Measurements from ENCODE around the gene C2CD5. TPM values are rescaled to one million over a fixed set of nuclear protein-coding genes. Genes with fewer than 3 reads are reported as not detected.
"Not testable (repeated sequence)": the region's sequence is repeated elsewhere in the genome, so short reads cannot be mapped to it uniquely, and the experiment has no call there.

The C2CD5 gene
- total and polyA plus RNA-seq, 8 donors, result 34.4 to 98.3 (median 75.6) TPM

DNA sequence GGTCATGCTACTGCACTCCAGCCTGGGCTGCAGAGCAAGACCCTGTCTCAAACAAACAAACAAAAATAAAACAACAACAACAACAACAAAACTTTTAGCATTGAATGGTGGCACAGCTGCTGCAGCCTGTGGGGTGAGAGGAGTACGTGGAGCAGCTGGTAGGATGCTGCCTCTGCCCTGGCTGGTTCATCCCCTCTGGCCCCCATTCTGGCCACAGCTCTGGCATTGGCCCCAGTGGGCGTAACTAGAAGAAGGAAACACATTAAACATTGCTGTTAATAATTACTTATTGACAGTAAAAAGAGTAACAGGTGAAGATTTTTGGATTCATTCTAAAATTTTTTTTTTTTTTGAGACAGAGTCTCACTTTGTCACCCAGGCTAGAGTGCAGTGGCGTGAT, 28.8 kb upstream of the C2CD5 start:
- no peaks in the 10 kb centered on the region for H3K9me3 ChIP-seq
- TF ChIP-seq, protein P1, sequence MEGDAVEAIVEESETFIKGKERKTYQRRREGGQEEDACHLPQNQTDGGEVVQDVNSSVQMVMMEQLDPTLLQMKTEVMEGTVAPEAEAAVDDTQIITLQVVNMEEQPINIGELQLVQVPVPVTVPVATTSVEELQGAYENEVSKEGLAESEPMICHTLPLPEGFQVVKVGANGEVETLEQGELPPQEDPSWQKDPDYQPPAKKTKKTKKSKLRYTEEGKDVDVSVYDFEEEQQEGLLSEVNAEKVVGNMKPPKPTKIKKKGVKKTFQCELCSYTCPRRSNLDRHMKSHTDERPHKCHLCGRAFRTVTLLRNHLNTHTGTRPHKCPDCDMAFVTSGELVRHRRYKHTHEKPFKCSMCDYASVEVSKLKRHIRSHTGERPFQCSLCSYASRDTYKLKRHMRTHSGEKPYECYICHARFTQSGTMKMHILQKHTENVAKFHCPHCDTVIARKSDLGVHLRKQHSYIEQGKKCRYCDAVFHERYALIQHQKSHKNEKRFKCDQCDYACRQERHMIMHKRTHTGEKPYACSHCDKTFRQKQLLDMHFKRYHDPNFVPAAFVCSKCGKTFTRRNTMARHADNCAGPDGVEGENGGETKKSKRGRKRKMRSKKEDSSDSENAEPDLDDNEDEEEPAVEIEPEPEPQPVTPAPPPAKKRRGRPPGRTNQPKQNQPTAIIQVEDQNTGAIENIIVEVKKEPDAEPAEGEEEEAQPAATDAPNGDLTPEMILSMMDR (IDR thresholded peaks at IDR 0.05), result no peak
- H3K27me3 ChIP-seq, result no peaks in the 10 kb centered on the region
- H3K36me3 ChIP-seq, result no peaks in the 10 kb centered on the region
- DNase-seq, result no peak
- ATAC-seq, result no peak
- H3K4me3 ChIP-seq, result no peak overlapping the region
- intact Hi-C loops (cut with DNase I), result no loop called here
- no peaks in the 10 kb centered on the region for H3K4me1 ChIP-seq
- H3K27ac ChIP-seq, result no peak overlapping the region

DNA sequence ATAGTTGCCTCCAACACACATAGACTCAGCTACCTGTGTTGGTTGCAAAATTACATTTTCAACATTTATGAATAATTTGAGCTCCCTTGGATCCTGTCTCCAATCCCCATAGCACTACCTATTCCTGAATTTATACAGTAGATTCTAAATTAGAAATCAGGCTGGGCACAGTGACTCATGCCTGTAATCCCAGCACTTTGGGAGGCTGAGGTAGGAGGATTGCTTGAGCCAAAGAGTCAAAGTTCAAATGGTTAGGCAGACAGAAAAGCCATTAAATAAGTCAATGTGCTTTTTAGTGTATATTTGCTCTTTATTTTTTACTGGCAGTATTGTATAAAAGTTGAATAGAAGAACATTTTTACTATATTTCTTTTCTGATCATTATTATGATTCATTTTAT, 24.9 kb upstream of the C2CD5 start:
- intact Hi-C loops (cut with DNase I), result no loop called here
- TF ChIP-seq, protein P1 (IDR thresholded peaks at IDR 0.05), result no peak
- H3K4me1 ChIP-seq, result no peaks in the 10 kb centered on the region
- no peaks in the 10 kb centered on the region for H3K36me3 ChIP-seq
- ATAC-seq (no peak), DNase-seq (no peak)
- H3K4me3 ChIP-seq, result no peak overlapping the region
- H3K9me3 ChIP-seq, result no peaks in the 10 kb centered on the region
- H3K27me3 ChIP-seq, result no peaks in the 10 kb centered on the region
- H3K27ac ChIP-seq, result no peak overlapping the region

DNA sequence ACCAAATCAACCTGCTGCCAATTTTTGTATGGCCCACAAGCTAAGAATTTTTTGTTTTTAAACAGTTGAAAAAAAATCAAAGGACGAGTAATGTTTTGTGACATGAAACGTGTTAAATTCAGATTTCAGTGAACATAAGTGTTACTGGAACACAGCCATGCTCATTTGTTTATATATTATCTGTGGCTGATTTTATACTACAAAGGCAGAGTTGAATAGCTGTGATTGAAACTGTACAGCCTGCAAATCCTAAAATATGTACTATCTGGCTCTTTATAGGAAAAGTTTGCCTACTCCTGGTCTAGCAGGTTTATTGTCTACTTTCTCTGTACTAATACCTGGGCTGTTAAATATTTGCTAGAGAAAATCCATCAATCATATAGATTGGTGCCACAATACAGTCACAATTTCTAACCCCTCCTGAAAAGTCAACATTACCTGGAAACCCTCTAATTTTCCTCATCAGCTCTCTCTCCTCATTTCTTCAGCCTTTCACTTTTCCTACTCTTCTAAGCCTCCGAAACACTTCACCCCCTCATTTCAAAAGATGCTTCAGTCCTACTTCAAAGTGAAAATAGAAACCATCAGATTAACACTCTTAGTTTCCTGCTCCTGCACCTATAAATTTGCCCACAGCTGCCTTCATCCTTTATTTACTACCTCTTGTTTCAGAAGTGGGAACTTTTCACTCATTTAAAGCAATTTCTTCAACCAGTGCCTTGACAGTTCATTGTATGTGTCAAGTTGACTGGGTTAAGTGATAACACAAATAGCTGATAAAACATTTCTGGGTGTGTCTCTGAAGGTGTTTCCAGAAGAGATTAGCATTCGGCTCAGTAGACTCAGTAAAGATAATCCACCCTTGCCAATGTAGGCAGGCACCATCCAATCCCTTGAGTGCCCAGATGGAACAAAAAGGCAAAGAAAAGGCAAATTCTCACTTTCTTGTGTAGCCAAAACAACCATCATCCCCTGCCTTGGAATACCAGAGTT, 18.0 kb upstream of the C2CD5 start:
- ATAC-seq (no peak), DNase-seq (peak in 2 of 4 donors; percentile 47 to 62)
- intact Hi-C loops (cut with DNase I), result no loop called here
- TF ChIP-seq, protein P1 (IDR thresholded peaks at IDR 0.05), result no peak
- no peaks in the 10 kb centered on the region for H3K9me3 ChIP-seq
- H3K27me3 ChIP-seq, result no peaks in the 10 kb centered on the region
- H3K4me3 ChIP-seq, result no peak overlapping the region
- H3K4me1 ChIP-seq, result no peaks in the 10 kb centered on the region
- no peaks in the 10 kb centered on the region for H3K36me3 ChIP-seq
- H3K27ac ChIP-seq, result no peak overlapping the region

DNA sequence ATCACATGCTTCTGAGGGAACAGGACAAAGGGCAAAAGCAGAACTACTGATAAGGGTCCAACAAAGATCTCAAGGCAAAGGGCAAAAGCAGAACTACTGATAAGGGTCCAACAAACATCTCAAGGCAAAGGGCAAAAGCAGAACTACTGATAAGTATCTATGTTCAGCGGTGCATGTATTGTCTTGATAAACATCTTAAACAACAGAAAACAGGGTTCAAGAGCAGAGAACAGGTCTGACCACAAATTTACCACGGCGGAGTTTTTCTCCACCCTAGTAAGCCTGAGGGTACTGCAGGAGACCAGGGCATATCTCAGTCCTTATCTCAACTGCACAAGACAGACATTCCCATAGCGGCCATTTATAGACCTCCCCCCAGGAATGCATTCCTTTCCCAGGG, 10.4 kb upstream of the C2CD5 start:
- ATAC-seq; H3K27me3 ChIP-seq; H3K27ac ChIP-seq; H3K4me1 ChIP-seq; H3K36me3 ChIP-seq; DNase-seq; H3K4me3 ChIP-seq; intact Hi-C loops (cut with DNase I): not testable (repeated sequence)
- peaks cover 0 to 25% of the 10 kb centered on the region in 2 donors for H3K9me3 ChIP-seq

DNA sequence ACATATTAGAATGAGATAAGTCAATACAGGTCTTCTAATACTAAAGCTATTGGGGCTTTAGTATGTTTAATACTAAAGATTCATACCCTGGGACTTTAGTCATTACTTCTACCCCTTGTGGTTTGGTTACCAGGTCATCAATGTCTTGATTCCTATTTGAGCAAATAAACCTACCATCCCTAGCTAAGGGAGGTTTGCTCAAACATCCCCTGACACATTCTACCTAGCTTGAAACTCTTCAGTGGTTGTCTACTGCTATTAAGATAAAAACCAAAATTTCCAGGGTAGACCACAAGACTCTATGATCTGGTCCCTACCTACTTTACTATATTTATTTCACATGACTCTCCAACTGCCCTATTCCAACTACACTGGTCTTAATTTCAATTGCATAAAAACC, 7.3 kb upstream of the C2CD5 start:
- peaks cover 0 to 6% of the 10 kb centered on the region in 2 donors for H3K4me1 ChIP-seq
- no peaks in the 10 kb centered on the region for H3K36me3 ChIP-seq
- intact Hi-C loops (cut with DNase I), result no loop called here
- no peak overlapping the region for H3K4me3 ChIP-seq
- ATAC-seq (no peak), DNase-seq (no peak)
- H3K27me3 ChIP-seq, result no peaks in the 10 kb centered on the region
- no peak overlapping the region for H3K27ac ChIP-seq
- peaks cover 0 to 25% of the 10 kb centered on the region in 2 donors for H3K9me3 ChIP-seq
- TF ChIP-seq, protein P1 (IDR thresholded peaks at IDR 0.05), result no peak
